K562 (cell line): ENCODE measurements around the gene TTLL9. TPM values are rescaled to one million over a fixed set of nuclear protein-coding genes. Genes with fewer than 3 reads are reported as not detected.

ENCODE experiments used
- ARID3A ChIP-seq: IDR thresholded peaks from 2 replicates; pipeline ENCODE4 v1.6.1; 2012; ENCODE audit warnings: low read depth, low read length, improper control_type of control experiment, borderline replicate concordance
- ATF7 ChIP-seq: fragments of 450-650 bp; IDR thresholded peaks from 2 replicates; pipeline ENCODE4 v1.7.1; 2014; ENCODE audit warnings: mild to moderate bottlenecking, moderate library complexity
- E2F8 ChIP-seq: fragments of 450-650 bp; IDR thresholded peaks from 2 replicates; pipeline ENCODE4 v1.7.1; 2018; ENCODE audit warnings: mild to moderate bottlenecking, low read depth; ENCODE audit not compliant: partially characterized antibody
- EWSR1 ChIP-seq: fragments of 450-650 bp; IDR thresholded peaks from 2 replicates; pipeline ENCODE4 v1.6.1; 2018; ENCODE audit warnings: borderline replicate concordance, mild to moderate bottlenecking, low read depth, moderate library complexity; ENCODE audit not compliant: partially characterized antibody
- KAT7 ChIP-seq: sonication (generic); formaldehyde crosslinking; IDR thresholded peaks from 2 replicates; pipeline ENCODE4 v1.8.0; 2022; ENCODE audit warnings: missing genetic modification reagents, mild to moderate bottlenecking, borderline replicate concordance
- L3MBTL2 ChIP-seq: fragments of 450-650 bp; IDR thresholded peaks from 2 replicates; pipeline ENCODE4 v1.6.1; 2016; ENCODE audit warnings: mild to moderate bottlenecking, moderate library complexity
- NR3C1 ChIP-seq: sonication (generic); formaldehyde crosslinking; IDR thresholded peaks from 2 replicates; pipeline ENCODE4 v1.8.1; 2022; ENCODE audit warnings: missing genetic modification reagents
- PHTF2 ChIP-seq: fragments of 250-450 bp; sonication (Bioruptor Pico); IDR thresholded peaks from 2 replicates; pipeline ENCODE4 v1.5.0; 2021; ENCODE audit warnings: mild to moderate bottlenecking
- SP1 ChIP-seq: sonication (generic); formaldehyde crosslinking; IDR thresholded peaks from 2 replicates; pipeline ENCODE4 v1.8.1; 2022; ENCODE audit warnings: mild to moderate bottlenecking, missing genetic modification reagents
- TEAD1 ChIP-seq, 2 experiments: fragments of 450-650 bp in 1 of 2; sonication (generic) in 1 of 2; formaldehyde crosslinking; IDR thresholded peaks; 2 replicates each; pipeline versions ENCODE4 v1.4.0 to v1.8.0; 2020 to 2022; ENCODE audit warnings: mild to moderate bottlenecking in 2 of 2, missing genetic modification reagents in 1 of 2
- UBTF ChIP-seq, 2 experiments: IDR thresholded peaks; 2 replicates each; pipeline ENCODE4 v1.6.1; 2012; ENCODE audit warnings: improper control_type of control experiment in 2 of 2, low read depth in 2 of 2, low read length in 2 of 2, borderline replicate concordance in 1 of 2
- VEZF1 ChIP-seq: fragments of 200-800 bp; sonication (Bioruptor generic); IDR thresholded peaks from 2 replicates; pipeline ENCODE4 v1.6.1; 2017; ENCODE audit warnings: missing genetic modification characterization, missing compliant biosample characterization
- ZBTB1 ChIP-seq: sonication (generic); formaldehyde crosslinking; IDR thresholded peaks from 2 replicates; pipeline ENCODE4 v1.8.1; 2023; ENCODE audit warnings: missing genetic modification reagents, low read depth, mild to moderate bottlenecking, borderline replicate concordance
- ZNF184 ChIP-seq: sonication (generic); formaldehyde crosslinking; IDR thresholded peaks from 2 replicates; pipeline ENCODE4 v1.5.0; 2020; ENCODE audit warnings: missing genetic modification reagents
- ZNF57 ChIP-seq: fragments of 450-650 bp; formaldehyde crosslinking; IDR thresholded peaks from 2 replicates; pipeline ENCODE4 v1.4.0; 2020; ENCODE audit warnings: mild to moderate bottlenecking, moderate library complexity
- ZZZ3 ChIP-seq: fragments of 450-650 bp; IDR thresholded peaks from 2 replicates; pipeline ENCODE4 v1.6.1; 2016; ENCODE audit warnings: antibody characterized with exemption, mild to moderate bottlenecking, moderate library complexity
- polyA plus RNA-seq, 8 experiments: library from polyadenylated mRNA; depleted of rRNA in 4 of 8; stranded (reverse) in 5 of 8; unstranded in 3 of 8; fragments of >200 nt; fragmentation: Nextera tagmentation in 2 of 8; fragmentation: Illumina TruSeq in 1 of 8; extraction: Ambion mirVana in 2 of 8; extraction: Trizol in 1 of 8; gene quantifications; 2 replicates each; pipeline versions ENCODE4 v1.2.1 to v1.2.3, GENCODE V29; 2011 to 2014; ENCODE audit warnings: inconsistent platforms in 1 of 8, missing spikeins in 1 of 8
- total RNA-seq, 7 experiments: library from RNA; depleted of rRNA in 6 of 7; stranded (reverse); fragments of >200 nt in 6 of 7; fragmentation: Illumina TruSeq in 2 of 7; extraction: Trizol in 2 of 7; gene quantifications; 2 replicates each; pipeline versions ENCODE4 v1.2.1 to v1.2.3, GENCODE V29; 2011 to 2021; ENCODE audit warnings: low replicate concordance in 1 of 7

TTLL9 gene
- total and polyA plus RNA-seq, 9 of the 15 experiments (the other 6 are each of a cell fraction or from before 2014, with no cell fraction given), result 0.06 to 0.07 TPM; not detected in 7

GRCh38 chr20:31835977-31836852, 34.2 kb upstream of the TTLL9 start (continued):
- peak; percentile 87 for TF ChIP-seq ZBTB1
- peak; percentile 5; the same call in 1 of the 2 replicates for TF ChIP-seq SP1 (CRISPR knock-in tag)
- TF ChIP-seq L3MBTL2, result peak; percentile 74; the same call in 1 of the 2 replicates
- no peak for TF ChIP-seq KAT7
- no peak for TF ChIP-seq ZNF184 (CRISPR knock-in tag)
- TF ChIP-seq EWSR1, result no peak
- peak in 1 of 2 experiments; percentile 69; a peak in 1 of 4 replicates for TF ChIP-seq TEAD1 (CRISPR knock-in tag; IDR thresholded peaks at IDR 0.05)
- TF ChIP-seq PHTF2 (CRISPR knock-in tag), result no peak
- no peak for TF ChIP-seq ZZZ3
- TF ChIP-seq ATF7, result peak; percentile 76
- TF ChIP-seq ZNF57, result no peak
- peak in 1 of 2 experiments; percentile 62; a peak in 1 of 4 replicates for TF ChIP-seq UBTF (IDR thresholded peaks at IDR 0.05; ENCODE audit: borderline replicate concordance in 1 of 2, low read depth in 2 of 2, low read length in 2 of 2)
- no peak for TF ChIP-seq ARID3A
- peak; percentile 85 for TF ChIP-seq VEZF1 (CRISPR knock-in tag)
- TF ChIP-seq E2F8, result no peak
- no peak for TF ChIP-seq NR3C1 (CRISPR knock-in tag)
